WTC11 (cell line): Measurements from ENCODE around the gene AADACL3.

Experiments
- FOXJ3 ChIP-seq: sonication (generic); formaldehyde crosslinking; IDR thresholded peaks from 2 replicates; pipeline ENCODE4 v1.9.0; 2021; ENCODE audit warnings: missing genetic modification reagents, mild to moderate bottlenecking, borderline replicate concordance
- FOXK1 ChIP-seq: sonication (generic); formaldehyde crosslinking; IDR thresholded peaks from 2 replicates; pipeline ENCODE4 v1.8.0; 2022; ENCODE audit warnings: mild to moderate bottlenecking, moderate library complexity, missing genetic modification reagents
- GRHL2 ChIP-seq: fragments of 250-450 bp; sonication (Bioruptor Pico); IDR thresholded peaks from 2 replicates; pipeline ENCODE4 v1.8.0; 2022; ENCODE audit warnings: mild to moderate bottlenecking, moderate library complexity; ENCODE audit not compliant: insufficient replicate concordance, severe bottlenecking
- NR1H2 ChIP-seq: sonication (generic); formaldehyde crosslinking; IDR thresholded peaks from 2 replicates; pipeline ENCODE4 v1.9.0; 2021; ENCODE audit warnings: mild to moderate bottlenecking, moderate library complexity, missing genetic modification reagents
- TP53 ChIP-seq: sonication (generic); formaldehyde crosslinking; IDR thresholded peaks from 2 replicates; pipeline ENCODE4 v1.8.1; 2023; ENCODE audit warnings: mild to moderate bottlenecking, missing genetic modification reagents
- ZSCAN18 ChIP-seq: fragments of 250-450 bp; sonication (Bioruptor Pico); IDR thresholded peaks from 2 replicates; pipeline ENCODE4 v2.1.2; 2022; ENCODE audit warnings: mild to moderate bottlenecking, moderate library complexity
- TF ChIP-seq, protein P1 (sequence below): sonication (generic); formaldehyde crosslinking; IDR thresholded peaks from 2 replicates; pipeline ENCODE4 v1.8.0; 2022; ENCODE audit warnings: mild to moderate bottlenecking, missing genetic modification reagents

- TF ChIP-seq FOXK1 (CRISPR knock-in tag) (no peak), ZSCAN18 (CRISPR knock-in tag) (no peak), FOXJ3 (CRISPR knock-in tag) (no peak), GRHL2 (CRISPR knock-in tag) (no peak), NR1H2 (CRISPR knock-in tag) (no peak), TP53 (no peak)
- TF ChIP-seq, protein P1, sequence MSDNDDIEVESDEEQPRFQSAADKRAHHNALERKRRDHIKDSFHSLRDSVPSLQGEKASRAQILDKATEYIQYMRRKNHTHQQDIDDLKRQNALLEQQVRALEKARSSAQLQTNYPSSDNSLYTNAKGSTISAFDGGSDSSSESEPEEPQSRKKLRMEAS (CRISPR knock-in tag): no peak
Observed at GRCh38 chr1:12677565-12677964, 38.3 kb upstream of the AADACL3 start.
